Glomerular visceral epithelial cell (primary cell): ENCODE results near the gene MTG2.
"Not testable (repeated sequence)": the region's sequence is repeated elsewhere in the genome, so short reads cannot be mapped to it uniquely, and the experiment has no call there.

Source experiments
- DNase-seq: peaks from one replicate; pipeline ENCODE4 v3.0.0-alpha.2; 2016; ENCODE audit errors: extremely low spot score

Gene MTG2

DNA sequence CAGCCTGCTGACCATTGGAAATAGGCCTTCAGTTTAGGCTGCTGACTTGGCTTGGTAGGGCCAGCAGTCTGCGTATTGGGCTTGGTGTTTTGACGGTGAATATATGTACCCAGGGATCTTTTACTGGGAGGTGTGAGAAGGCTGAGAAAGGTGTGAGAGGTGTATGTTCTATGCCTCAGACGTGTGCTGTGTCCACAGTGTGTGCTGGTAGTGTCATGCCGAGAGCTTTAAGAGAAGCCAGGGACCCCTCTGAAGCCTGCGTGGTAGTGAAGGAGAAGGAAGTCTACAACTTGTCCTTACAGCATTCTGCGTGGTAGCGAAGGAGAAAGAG, 37.2 kb upstream of the MTG2 start:
- no peak for DNase-seq

DNA sequence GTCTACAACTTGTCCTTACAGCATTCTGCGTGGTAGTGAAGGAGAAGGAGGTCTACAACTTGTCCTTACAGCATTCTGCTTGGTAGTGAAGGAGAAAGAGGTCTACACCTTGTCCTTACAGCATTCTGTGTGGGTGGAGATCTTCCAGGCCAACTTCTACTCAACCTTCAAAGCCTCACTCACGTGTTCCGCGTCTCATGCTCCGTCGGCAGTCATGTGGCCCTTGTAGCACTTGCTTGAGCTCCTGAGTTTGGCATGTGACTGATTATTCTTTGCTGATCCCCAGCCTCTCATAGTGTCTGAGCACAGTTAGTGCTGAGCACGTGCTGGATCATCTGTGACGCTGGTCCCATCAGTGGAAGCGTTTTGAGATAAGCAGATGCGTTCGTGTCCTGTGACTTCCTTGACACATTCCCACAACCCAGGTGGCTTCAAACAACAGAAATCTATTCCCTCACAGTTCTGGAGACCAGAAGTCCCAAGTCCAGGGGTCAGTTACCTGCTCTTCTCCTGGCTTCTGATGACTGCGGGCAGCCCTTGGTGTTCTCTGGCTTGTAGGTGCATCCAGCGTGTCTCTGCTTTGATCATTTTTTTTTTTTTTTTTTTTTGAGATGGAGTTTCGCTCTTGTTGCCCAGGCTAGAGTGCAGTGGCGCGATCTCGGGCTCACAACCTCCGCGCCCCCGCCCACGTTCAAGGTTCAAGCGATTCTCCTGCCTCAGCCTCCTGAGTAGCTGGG, 36.6 kb upstream of the MTG2 start:
- no peak for DNase-seq

DNA sequence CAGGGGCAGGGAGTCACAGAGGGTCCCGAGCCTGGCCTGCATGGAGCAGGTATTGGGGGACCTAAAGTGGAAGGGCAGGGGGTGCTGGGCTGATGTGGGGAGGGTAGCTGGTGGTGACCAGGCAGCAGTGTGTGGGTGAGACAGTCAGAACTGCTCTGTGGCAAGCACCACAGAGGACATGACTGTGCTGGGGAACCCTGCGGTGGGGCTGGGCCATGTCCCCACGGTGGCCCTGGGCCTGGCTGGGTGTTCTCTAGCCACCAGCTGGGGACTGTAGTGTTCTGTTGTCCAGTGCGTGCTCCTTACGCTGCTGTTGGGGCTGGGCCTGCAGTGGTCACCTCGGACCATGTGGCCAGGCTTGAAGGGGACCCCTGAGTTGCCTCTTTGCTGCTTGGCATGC, 35.7 kb upstream of the MTG2 start:
- DNase-seq: no peak

GRCh38 chr20:62147528-62147927, 35.3 kb upstream of the MTG2 start:
- DNase-seq: no peak

DNA sequence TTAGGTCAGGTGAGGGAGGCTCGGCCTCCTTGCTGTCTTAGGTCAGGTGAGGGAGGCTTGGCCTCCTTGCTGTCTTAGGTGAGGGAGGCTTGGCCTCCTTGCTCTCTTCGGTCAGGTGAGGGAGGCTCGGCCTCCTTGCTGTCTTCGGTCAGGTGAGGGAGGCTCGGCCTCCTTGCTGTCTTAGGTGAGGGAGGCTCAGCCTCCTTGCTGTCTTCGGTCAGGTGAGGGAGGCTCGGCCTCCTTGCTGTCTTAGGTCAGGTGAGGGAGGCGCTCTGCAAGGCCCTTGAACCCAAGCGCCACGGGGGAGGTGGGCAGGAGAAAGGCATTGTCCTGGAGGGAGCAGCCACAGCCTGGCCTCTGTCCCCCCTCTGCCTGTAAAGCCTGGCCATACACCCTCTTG, 34.4 kb upstream of the MTG2 start:
- DNase-seq: not testable (repeated sequence)

DNA sequence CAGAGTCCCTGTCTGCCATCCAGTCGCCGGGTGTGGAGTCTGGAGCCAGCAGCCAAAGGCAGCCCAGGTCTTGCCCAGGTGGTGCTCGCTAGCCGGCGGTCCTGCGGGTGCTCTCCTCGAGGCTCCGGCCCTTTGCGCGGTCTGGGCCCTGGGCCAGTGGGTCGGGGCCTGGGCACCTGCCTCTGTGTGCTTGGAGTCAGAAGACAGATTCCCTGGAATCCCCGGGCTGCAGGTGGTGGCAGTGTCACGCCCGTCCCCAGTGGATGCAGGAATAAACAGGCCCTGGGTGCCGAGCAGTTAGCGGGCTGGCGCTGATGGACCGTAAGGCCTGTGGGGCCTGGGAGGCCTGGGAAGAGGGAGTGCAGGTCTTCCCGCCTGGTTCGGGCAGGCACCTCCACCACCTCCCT, 33.9 kb upstream of the MTG2 start:
- no peak for DNase-seq

- no peak for DNase-seq
Observed at GRCh38 chr20:62149532-62150309, 33.1 kb upstream of the MTG2 start.

- no peak for DNase-seq
Observed at GRCh38 chr20:62150310-62150575, 32.6 kb upstream of the MTG2 start.

- no peak for DNase-seq
Observed at GRCh38 chr20:62151225-62151624, 31.6 kb upstream of the MTG2 start.

- DNase-seq: no peak
Observed at GRCh38 chr20:62151835-62152364, 30.9 kb upstream of the MTG2 start.

- DNase-seq: peak; percentile 34
Observed at GRCh38 chr20:62155428-62156253, 27.2 kb upstream of the MTG2 start.

DNA sequence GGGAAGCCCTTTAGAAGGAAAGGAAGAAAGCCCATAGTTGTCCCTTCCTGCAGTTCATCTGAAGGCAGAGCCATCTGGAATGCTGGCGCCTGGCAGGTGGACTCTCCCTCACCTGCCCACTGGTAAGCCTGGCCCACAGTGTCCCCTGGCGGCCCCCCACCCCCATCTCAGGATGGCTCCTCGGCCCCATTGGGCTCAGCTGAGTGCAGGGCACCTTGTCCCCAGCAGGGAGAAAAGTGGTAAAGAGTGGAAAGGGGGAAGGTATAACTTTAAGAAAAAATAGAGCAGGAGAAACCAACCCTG, 26.6 kb upstream of the MTG2 start:
- DNase-seq: no peak

GRCh38 chr20:62156592-62157386, 26.0 kb upstream of the MTG2 start:
- DNase-seq: peak; percentile 52

DNA sequence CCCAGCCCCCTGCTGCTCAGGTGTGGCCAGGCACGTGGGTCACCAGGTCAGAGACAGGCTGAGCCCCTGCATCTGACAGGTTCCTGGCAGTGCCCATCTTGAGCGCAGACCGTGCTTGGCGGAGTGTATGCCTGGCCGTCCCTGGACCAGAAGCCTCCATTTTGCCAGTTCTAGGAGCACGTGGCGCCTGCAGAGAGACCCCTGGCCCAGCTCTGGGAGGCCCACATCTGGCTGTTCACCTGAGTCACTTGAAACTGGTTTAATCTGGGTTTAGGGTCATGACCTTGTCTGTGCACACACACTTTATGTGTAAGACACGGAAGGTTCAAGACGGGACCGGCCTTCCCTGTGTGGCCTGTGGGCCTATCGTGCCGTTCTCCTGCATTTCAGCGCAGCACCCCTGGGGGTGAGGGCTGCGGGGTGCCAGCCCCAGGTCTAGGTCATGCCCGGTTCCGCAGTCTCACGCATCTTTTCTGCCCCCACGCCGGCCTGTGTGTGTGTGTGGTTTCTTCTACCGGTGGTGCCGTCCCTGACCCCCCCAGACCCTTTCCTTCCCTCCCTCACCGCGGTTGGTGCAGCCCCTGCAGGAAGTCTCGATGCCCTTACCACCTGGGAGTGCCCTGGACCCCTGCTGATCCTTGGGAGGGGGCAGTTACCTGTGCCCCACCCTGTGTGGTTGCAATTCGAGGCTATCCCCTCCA, 25.3 kb upstream of the MTG2 start:
- no peak for DNase-seq

DNA sequence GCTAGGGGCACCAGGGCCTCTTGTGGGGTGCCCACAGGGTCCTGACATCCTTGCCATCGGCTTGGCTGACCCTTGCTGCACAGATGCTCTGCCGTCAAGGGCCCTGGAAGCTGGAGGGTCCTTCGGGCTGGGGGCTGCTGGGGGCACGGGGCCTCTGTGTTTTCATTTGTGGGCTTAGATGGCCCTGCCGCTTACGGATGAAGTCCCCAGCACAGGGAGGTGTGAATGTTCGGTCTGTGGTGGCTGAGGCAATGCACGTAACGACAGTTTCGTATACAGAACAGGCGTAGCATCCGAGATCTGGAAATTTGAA, 24.8 kb upstream of the MTG2 start:
- DNase-seq: no peak

DNA sequence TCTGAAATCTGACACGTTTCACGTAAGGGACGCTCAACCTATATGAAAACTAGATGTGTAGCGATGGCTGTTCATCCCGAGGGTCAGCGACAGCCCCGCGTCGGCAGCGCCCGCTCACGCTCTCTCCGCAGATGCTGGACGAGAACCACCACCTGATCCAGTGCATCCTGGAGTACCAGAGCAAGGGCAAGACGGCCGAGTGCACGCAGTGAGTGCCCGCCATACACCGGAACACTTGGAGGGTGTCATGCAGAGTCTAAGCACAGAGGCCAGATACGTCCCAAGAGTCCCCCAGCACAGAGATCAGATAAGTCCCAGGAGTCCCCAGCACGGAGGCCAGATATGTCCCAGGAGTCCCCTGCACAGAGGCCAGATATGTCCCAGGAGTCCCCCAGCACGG, 24.3 kb upstream of the MTG2 start:
- no peak for DNase-seq

GRCh38 chr20:62159052-62159451, 23.8 kb upstream of the MTG2 start:
- DNase-seq: no peak

- peak; percentile 65 for DNase-seq
Observed at GRCh38 chr20:62159839-62160238, 23.0 kb upstream of the MTG2 start.

GRCh38 chr20:62160253-62160652, 22.6 kb upstream of the MTG2 start:
- no peak for DNase-seq

DNA sequence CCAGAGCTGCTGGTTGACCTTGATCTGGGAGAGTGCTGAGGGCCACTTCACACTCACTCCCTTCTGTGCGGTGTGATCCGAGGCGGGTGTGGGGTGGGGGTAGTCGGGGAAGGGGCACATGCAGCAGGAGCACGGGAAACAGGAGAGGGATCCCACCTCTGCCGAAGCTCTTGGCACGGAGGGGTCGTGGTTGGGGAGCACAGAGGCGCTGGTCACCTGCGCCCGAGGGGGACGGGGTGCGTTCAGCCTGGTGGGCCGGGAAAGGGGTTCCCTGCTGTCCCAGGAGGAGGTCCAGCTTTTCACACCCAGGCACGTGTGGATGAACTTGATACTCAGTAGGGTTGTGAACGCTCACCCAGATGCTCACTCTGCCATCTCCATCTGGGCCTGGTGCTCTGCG, 22.0 kb upstream of the MTG2 start:
- DNase-seq: no peak

GRCh38 chr20:62161347-62161746, 21.5 kb upstream of the MTG2 start:
- peak; percentile 81 for DNase-seq
